Measurements from ENCODE around the gene U2AF2.

- TF ChIP-seq, protein P1, sequence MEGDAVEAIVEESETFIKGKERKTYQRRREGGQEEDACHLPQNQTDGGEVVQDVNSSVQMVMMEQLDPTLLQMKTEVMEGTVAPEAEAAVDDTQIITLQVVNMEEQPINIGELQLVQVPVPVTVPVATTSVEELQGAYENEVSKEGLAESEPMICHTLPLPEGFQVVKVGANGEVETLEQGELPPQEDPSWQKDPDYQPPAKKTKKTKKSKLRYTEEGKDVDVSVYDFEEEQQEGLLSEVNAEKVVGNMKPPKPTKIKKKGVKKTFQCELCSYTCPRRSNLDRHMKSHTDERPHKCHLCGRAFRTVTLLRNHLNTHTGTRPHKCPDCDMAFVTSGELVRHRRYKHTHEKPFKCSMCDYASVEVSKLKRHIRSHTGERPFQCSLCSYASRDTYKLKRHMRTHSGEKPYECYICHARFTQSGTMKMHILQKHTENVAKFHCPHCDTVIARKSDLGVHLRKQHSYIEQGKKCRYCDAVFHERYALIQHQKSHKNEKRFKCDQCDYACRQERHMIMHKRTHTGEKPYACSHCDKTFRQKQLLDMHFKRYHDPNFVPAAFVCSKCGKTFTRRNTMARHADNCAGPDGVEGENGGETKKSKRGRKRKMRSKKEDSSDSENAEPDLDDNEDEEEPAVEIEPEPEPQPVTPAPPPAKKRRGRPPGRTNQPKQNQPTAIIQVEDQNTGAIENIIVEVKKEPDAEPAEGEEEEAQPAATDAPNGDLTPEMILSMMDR (IDR thresholded peaks at IDR 0.05 in 4 of 5, conservative IDR thresholded peaks at IDR 0.05 in 1 of 5) = no peak
- no peak for TF ChIP-seq POLR2A (IDR thresholded peaks at IDR 0.05)
Measured at GRCh38 chr19:55683449-55684261, 28.8 kb downstream of the U2AF2 start.

Measured in gastrocnemius medialis (tissue), 4 donors.